Smooth muscle cell (in vitro differentiated cells): ENCODE measurements around the gene ARPIN. TPM values are rescaled to one million over a fixed set of nuclear protein-coding genes. Genes with fewer than 3 reads are reported as not detected.
"Not testable (repeated sequence)": the region's sequence is repeated elsewhere in the genome, so short reads cannot be mapped to it uniquely, and the experiment has no call there.

Source experiments
- DNase-seq: peaks from one replicate; lab custom pipeline; 2025; ENCODE audit not compliant: unreplicated experiment; lab: John Stamatoyannopoulos, UW
- H2AFZ ChIP-seq: fragments of 200-600 bp; sonication (generic); 2 replicates; pipeline ENCODE4 v1.6.0; 2016; ENCODE audit warnings: antibody characterized with exemption, low read depth, mild to moderate bottlenecking
- H3F3A ChIP-seq: fragments of 200-600 bp; sonication (generic); 2 replicates; pipeline ENCODE4 v1.6.0; 2017; ENCODE audit warnings: antibody characterized with exemption, low read depth
- H3K27ac ChIP-seq: fragments of 200-600 bp; sonication (generic); 2 replicates; pipeline ENCODE4 v1.5.1; 2016; ENCODE audit warnings: low read depth, mild to moderate bottlenecking
- H3K27me3 ChIP-seq: fragments of 200-600 bp; sonication (generic); 2 replicates; pipeline ENCODE4 v1.6.1; 2016; ENCODE audit warnings: low read depth, mild to moderate bottlenecking
- H3K36me3 ChIP-seq: fragments of 200-600 bp; sonication (generic); 2 replicates; pipeline ENCODE4 v1.5.1; 2016; ENCODE audit warnings: low read depth
- H3K4me1 ChIP-seq: fragments of 200-600 bp; sonication (generic); 2 replicates; pipeline ENCODE4 v1.5.1; 2016; ENCODE audit warnings: low read depth
- H3K4me2 ChIP-seq: fragments of 200-600 bp; sonication (generic); 2 replicates; pipeline ENCODE4 v1.6.0; 2016; ENCODE audit warnings: mild to moderate bottlenecking
- H3K4me3 ChIP-seq: fragments of 200-600 bp; sonication (generic); 2 replicates; pipeline ENCODE4 v1.5.1; 2016; ENCODE audit warnings: mild to moderate bottlenecking
- H3K79me2 ChIP-seq: fragments of 200-600 bp; sonication (generic); 2 replicates; pipeline ENCODE4 v1.6.0; 2016; ENCODE audit warnings: low read depth, mild to moderate bottlenecking
- H3K9ac ChIP-seq: fragments of 200-600 bp; sonication (generic); 2 replicates; pipeline ENCODE4 v1.6.0; 2016; ENCODE audit warnings: low read depth
- H3K9me3 ChIP-seq: fragments of 200-600 bp; sonication (generic); replicated peaks from 2 replicates; pipeline ENCODE4 v1.5.1; 2016; ENCODE audit warnings: low read depth
- H4K20me1 ChIP-seq: fragments of 200-600 bp; sonication (generic); 2 replicates; pipeline ENCODE4 v1.6.0; 2016; ENCODE audit warnings: low read depth
- WGBS: methylation state at CpG from one replicate; pipeline ENCODE4 v1.1.7; 2016; ENCODE audit warnings: low lambda C conversion rate; 5-methylcytosine and 5-hydroxymethylcytosine counted together
- polyA plus RNA-seq: library from polyadenylated mRNA; unstranded; fragments of >200 nt; fragmentation: Nextera tagmentation; extraction: Ambion mirVana; gene quantifications from 2 replicates; pipeline ENCODE4 v1.2.1, GENCODE V29; 2016
- total RNA-seq: library from RNA; depleted of rRNA; stranded (reverse); fragments of >200 nt; gene quantifications from 2 replicates; pipeline ENCODE4 v1.2.3, GENCODE V29; 2014
- TF ChIP-seq, protein P1 (sequence below): fragments of 200-600 bp; sonication (generic); IDR thresholded peaks from 2 replicates; pipeline ENCODE4 v1.5.1; 2017; ENCODE audit warnings: borderline replicate concordance, mild to moderate bottlenecking, antibody characterized with exemption; ENCODE audit not compliant: insufficient read depth, poor library complexity, severe bottlenecking

Gene ARPIN
- total and polyA plus RNA-seq, 2 experiments from 2014 or later, result 4.0 to 4.3 TPM

DNA sequence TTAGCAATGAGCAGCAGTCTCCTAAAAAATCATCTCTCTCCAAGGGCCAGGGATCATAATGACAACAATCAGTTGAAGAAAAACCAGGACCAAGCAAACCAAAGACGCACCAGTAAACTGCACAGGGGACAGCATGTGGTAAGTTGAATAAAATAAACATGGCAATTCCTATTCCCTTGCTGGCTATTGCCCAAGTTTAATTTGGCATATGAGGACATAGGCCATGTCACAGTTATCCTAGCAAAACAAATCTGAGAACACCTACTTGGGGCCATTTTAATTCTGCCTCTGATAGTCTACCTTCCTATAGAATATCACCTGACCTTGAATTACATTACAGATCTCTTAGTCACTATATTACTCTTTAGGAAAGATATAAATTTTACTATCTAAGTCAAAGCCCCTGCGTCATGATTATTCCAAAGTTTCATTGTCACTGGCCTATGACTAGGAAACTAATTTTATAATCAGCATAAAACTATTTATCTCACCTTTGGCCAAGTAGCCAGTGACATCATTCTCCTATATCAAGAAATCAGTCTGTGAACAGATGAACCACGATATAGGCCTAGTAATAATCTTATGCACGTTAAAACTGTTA, 42.0 kb downstream of the ARPIN start:
- Histone ChIP-seq H3K9ac (no peak overlapping the region), H3K27me3 (no peaks in the 10 kb centered on the region), H3K79me2 (no peaks in the 10 kb centered on the region), H3K9me3 (no peaks in the 10 kb centered on the region), H3K4me2 (no peak overlapping the region), H3K4me1 (no peaks in the 10 kb centered on the region), H3K36me3 (peaks cover 10% of the 10 kb centered on the region), H2AFZ (no peak overlapping the region), H4K20me1 (no peaks in the 10 kb centered on the region), H3K4me3 (no peak overlapping the region), H3K27ac (no peak overlapping the region), H3F3A (no peaks in the 10 kb centered on the region)
- WGBS, result 97% methylated on average over 4 of the region's 4 CpGs
- TF ChIP-seq, protein P1, sequence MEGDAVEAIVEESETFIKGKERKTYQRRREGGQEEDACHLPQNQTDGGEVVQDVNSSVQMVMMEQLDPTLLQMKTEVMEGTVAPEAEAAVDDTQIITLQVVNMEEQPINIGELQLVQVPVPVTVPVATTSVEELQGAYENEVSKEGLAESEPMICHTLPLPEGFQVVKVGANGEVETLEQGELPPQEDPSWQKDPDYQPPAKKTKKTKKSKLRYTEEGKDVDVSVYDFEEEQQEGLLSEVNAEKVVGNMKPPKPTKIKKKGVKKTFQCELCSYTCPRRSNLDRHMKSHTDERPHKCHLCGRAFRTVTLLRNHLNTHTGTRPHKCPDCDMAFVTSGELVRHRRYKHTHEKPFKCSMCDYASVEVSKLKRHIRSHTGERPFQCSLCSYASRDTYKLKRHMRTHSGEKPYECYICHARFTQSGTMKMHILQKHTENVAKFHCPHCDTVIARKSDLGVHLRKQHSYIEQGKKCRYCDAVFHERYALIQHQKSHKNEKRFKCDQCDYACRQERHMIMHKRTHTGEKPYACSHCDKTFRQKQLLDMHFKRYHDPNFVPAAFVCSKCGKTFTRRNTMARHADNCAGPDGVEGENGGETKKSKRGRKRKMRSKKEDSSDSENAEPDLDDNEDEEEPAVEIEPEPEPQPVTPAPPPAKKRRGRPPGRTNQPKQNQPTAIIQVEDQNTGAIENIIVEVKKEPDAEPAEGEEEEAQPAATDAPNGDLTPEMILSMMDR, result no peak
- DNase-seq, result no peak

DNA sequence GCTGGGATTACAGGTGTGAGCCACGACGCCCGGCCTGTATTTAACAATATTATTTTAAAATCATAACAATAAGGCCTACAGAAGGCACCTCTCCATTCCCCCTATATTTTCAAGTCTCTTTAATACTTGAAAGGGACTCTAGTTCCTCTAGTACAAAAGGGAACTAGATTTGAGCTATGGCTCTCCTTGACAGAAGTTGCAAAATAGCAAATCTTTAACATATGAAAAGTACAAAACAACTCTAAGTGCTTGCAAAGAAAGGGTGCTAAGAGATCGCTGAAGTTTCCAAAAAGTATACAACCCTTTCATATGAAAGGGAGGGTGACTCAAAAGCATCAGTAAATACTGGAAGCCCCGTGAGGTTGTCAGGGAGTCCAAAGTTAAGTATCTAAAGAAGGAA, 42.7 kb downstream of the ARPIN start:
- no peak overlapping the region for H3K4me3 ChIP-seq
- H3K4me1 ChIP-seq, result no peaks in the 10 kb centered on the region
- DNase-seq, result no peak
- H3K27me3 ChIP-seq, result no peaks in the 10 kb centered on the region
- no peaks in the 10 kb centered on the region for H3K9me3 ChIP-seq
- 96% methylated on average over 5 of the region's 5 CpGs for WGBS
- no peaks in the 10 kb centered on the region for H3K79me2 ChIP-seq
- no peak overlapping the region for H3K4me2 ChIP-seq
- TF ChIP-seq, protein P1, result no peak
- H4K20me1 ChIP-seq, result no peaks in the 10 kb centered on the region
- no peaks in the 10 kb centered on the region for H3F3A ChIP-seq
- H3K36me3 ChIP-seq, result peaks cover 10% of the 10 kb centered on the region
- H3K9ac ChIP-seq, result no peak overlapping the region
- H3K27ac ChIP-seq, result no peak overlapping the region
- H2AFZ ChIP-seq, result no peak overlapping the region

DNA sequence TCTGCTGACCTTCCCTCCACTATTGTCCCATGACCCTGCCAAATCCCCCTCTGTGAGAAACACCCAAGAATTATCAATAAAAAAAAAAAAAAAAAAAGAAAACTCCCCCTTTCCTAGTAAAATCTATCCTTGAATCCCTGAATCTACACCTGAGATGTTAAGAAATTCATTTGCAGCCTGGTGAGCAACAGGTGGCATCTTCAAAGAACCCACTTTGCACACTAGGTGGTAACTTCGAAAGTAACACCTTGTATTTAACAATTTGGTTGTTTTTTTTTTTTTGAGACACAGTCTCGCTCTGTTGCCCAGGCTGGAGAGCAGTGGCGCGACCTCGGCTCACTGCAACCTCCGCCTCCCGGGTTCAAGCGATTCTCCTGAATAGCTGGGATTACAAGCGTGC, 43.3 kb downstream of the ARPIN start:
- not testable (repeated sequence) for DNase-seq, H3K4me1 ChIP-seq, H3K36me3 ChIP-seq, H4K20me1 ChIP-seq, H3K27ac ChIP-seq, H3K27me3 ChIP-seq, H3F3A ChIP-seq, H3K4me2 ChIP-seq, H3K79me2 ChIP-seq, H2AFZ ChIP-seq, H3K9ac ChIP-seq, H3K4me3 ChIP-seq, H3K9me3 ChIP-seq
- WGBS, result 99% methylated on average over 9 of the region's 9 CpGs

DNA sequence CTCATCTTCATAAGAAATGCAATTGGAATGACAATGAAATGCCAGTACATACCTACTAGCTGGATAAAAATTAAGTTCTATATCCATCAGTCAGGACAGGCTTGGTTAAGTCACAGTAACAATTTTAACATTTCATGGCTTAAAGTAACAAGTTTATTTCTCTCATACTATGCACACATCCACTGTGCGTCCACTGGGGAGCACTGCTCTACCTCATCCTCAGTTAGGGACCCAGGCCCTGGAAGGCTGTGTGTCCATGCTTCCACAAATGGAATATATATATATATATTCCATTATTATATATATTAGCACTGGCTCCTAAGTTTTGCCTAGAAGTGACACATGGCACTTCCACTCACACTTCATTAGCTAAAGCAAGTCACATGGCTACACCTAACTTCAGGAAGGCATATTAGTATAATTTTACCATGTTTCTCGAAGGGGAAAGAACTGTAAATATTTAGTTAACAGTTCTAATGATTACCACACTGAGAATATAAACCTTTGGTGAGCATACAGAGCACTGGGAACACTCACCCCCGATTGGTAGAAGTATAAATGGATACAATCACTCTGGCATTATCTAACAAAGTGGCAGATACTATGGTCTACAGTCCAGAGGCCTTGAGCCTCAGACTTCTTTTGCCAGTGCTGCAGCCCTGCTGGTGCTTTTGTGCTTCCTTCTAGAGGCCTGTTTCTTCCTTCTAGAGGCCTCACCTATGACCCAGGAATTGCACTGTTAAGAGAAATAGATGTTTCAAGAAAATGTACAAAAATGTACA, 47.6 kb downstream of the ARPIN start:
- no peaks in the 10 kb centered on the region for H3K79me2 ChIP-seq
- H3K36me3 ChIP-seq, result no peaks in the 10 kb centered on the region
- DNase-seq, result no peak
- no peaks in the 10 kb centered on the region for H3K9me3 ChIP-seq
- no peak overlapping the region for H3K4me3 ChIP-seq
- H2AFZ ChIP-seq, result no peak overlapping the region
- TF ChIP-seq, protein P1, result no peak
- 94% methylated on average over 3 of the region's 3 CpGs for WGBS
- H3K27ac ChIP-seq, result no peak overlapping the region
- no peak overlapping the region for H3K9ac ChIP-seq
- H3K27me3 ChIP-seq, result no peaks in the 10 kb centered on the region
- H3K4me2 ChIP-seq, result no peak overlapping the region
- H3F3A ChIP-seq, result no peaks in the 10 kb centered on the region
- H3K4me1 ChIP-seq, result no peaks in the 10 kb centered on the region
- H4K20me1 ChIP-seq, result no peaks in the 10 kb centered on the region
